ENCODE measurements around the gene SYT5.
"Not testable (repeated sequence)": the region's sequence is repeated elsewhere in the genome, so short reads cannot be mapped to it uniquely, and the experiment has no call there.

The SYT5 gene

DNA sequence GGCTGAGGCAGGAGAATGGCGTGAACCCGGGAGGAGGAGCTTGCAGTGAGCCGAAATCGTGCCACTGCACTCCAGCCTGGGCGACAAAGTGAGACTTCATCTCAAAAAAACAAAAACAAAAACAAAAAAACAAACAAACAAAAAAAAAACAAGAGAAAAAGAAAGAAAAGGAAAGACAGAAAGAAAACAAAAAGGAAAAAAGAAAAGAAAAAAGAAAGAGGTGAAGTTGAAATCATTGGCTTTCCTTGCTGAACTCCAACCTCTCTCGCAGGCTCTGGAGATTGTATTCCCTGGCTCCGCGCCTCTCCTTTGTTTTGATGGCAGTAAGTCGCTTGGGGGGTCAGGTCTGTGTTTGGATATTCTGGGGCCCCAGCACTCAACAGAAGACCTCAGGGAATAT, 7.8 kb downstream of the SYT5 start:
- DNase-seq (ENCODE audit: low read depth in 2 of 2): not testable (repeated sequence)

DNA sequence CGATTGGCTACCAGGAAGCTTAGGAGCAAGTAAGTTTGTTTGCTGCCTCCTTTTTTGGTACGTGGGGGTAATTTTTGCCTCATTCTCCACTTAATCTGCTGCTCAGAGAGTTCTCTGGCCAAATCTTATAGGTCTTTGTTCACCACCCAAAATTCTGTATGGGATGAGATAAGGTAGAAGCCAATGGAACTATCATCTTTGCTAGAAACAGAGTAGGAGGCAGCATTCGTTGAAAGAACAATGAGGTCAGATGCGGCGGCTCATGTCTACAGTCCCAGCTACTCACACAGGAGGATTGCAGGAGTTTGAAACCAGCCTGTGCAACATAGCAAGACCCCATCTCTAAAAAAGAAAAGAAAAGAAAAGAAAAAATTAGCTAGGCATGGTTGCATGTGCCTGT, 8.6 kb downstream of the SYT5 start:
- no peak for DNase-seq (ENCODE audit: low read depth in 2 of 2)

DNA sequence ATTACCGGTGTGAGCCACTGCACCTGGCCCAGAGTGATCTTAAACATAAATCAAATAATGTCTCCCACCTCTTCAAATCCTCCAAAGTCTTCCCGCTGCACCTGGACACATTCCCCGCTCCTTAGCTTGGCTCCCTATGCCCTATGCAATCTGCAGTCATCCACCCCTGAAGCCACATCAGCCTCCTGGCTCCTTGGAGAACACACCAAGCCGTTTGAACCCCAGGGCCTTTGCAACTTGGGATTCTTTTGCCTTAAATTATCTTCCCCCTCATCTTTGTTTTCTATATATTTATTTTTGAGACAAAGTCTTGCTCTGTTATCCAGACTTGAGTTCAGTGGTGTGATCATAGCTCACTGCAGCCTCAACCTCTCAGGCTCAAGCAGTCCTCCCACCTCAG, 11.0 kb downstream of the SYT5 start:
- no peak for DNase-seq (ENCODE audit: low read depth in 2 of 2)

DNA sequence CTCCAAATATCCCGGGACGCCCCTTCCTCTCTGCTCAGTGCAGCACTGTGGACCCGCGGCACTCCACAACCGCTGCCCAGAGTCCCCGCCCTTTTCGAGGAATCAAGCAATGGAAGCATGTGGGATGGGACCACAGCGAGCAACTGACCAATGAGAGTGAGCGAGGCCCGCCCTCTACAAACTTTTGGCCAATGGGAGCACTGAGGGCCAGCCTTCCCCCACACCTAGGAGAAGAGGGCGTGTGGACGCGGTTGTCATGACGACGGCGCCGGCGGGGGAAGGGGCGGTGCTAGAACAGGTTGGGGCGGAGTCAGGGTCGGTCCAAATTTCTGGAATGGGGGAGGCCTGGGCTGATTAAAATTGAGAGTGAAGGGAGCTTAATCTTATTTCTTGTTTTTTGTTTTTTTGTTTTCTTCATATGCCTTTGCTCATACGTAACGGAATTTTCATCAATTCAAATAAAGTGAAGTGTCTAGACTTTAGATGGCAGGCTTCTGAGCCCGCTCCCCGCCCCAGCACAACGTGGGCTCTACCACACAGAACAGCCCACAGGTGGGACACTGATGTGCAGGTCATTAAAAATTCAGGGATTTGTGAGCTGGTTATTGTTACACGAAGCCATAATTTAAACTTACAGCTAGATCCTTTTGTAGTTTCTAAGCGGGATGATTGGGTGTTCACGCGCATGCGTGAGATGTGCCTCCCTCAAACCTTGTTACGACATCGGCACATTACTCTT, 13.4 kb downstream of the SYT5 start, which contains the start of gene DNAAF3:
Gene DNAAF3, minus strand, starts transcription at position 84 of the 739 bp plus-strand sequence. CDS start 200 bp downstream, outside the sequence.
- peak in 1 of 2 donors; percentile 54 for DNase-seq (ENCODE audit: low read depth in 2 of 2)

DNA sequence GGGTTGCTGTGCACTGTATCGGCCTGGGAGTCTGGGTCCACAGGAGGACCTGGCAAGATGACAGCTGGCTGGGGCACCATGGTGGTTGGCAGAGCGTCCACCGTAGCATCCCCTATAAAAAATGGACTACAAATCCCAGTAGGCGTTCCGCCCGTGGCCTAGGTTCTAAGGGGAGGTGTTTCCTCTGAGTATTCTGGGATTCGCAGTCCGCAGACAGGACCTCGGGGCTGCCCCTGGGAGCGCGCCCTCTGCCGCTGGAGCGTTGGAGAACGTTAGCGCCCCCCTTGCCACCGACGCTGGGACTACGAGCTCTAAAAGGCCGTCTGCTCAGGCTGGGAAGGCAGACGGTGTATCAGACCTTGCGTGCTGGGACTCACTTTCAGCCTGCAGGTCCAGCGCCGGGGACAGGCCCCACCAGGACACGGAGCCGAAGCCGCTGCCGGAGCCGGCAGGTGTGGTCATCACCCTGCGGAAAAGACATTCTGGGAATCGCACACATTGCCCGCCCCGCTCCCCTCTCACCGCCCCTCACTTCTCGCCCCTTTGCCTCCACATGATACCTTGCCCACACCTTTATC, 14.0 kb downstream of the SYT5 start:
- DNase-seq (ENCODE audit: low read depth in 2 of 2): no peak

DNA sequence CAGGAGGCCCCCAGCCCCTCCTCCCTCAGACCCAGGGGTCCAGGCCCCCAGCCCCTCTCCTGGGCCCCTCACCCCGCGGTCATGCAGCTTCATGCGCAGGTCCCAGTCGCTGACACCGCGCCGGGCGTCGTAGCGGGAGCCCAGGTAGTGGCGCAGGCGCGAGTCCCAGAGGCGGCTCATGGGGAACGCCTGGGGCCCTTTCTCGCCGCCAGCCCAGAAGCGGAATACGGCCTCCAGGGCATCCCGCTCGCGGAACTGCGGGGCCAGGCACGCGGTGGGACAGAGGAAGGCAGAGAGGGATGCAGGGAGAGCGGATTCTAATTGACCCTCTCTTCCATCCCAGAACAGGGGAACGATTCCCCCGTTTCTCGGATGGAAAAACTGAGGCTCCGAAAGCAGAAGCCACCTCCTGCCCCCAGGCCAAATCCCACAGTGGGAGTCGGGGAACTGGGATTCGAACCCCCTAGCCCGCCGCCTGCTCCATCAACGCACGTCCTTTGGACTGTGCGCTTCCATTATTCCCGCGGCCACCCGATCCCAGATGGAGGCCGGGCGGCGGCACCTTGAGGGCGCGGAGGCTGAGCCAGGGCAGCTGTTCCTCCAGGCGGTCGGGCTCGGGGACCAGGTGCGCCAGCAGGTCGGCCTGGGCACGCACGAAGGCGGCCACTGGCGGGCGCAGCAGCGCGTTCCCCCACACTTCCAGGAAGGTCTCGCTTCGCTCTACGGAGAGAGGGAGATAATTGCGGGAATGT, 18.3 kb downstream of the SYT5 start:
- DNase-seq (ENCODE audit: low read depth in 2 of 2): no peak

DNA sequence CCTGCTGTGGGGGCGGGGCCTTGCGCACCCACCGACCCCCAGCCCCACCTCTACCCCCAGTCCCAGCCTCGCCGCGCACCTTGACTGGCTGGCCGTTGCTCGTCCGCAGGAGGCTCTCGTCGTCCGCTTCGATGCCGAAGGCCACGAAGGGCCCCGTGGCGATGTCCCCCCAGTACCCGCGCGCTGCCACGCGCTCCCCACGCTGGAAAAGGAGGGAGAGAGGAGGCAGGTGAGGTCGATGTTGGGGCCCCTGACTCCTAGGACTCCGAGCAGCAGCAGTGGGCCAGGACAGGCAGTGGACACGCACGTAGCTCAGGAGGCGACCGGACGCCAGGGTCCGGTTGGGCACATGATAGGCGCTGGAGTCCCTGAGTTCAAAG, 19.1 kb downstream of the SYT5 start:
- DNase-seq (ENCODE audit: low read depth in 2 of 2): no peak

DNA sequence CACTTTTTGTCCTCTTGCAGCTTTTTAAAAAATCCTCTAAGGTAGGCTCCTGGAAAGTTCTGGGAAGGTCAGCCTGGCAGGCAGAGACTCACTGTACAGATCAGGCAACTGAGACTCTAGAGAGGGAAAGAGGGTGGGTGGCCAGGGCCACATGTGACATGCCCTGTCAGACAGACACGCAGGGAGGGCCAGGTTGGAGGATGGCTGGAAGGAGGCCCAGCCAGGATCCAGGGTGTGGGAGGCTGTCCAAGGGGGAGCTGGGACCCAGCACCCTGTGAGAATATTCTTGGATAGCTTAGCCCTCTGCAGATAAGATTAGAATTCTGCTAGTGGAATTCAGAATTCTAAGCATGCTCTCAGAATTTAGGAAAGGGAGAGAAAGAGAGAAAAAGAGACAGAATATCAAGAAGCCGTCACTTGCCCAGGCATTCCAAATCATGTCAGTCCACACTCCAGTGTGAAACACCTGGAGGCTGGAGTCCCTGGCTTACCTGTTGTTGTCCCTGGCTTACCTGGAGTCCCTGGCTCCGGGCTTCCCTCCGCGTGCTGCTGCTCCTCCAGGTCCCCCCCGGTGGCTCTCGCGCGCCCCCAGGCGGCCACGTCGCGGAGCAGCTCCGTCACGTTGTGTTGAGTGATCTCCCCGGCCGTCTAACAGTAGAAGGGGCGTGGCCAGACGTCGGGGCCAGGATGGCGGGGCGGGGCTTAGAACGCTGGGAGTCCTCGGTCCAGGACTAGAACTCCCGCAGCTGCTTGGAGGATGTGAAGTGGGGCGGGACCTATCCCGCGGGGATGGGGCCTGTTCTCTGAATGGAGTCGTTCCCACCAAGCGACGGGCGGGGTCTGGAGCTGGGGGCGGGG, 19.7 kb downstream of the SYT5 start:
- peak; percentile 63 to 80 for DNase-seq (ENCODE audit: low read depth in 2 of 2)

DNA sequence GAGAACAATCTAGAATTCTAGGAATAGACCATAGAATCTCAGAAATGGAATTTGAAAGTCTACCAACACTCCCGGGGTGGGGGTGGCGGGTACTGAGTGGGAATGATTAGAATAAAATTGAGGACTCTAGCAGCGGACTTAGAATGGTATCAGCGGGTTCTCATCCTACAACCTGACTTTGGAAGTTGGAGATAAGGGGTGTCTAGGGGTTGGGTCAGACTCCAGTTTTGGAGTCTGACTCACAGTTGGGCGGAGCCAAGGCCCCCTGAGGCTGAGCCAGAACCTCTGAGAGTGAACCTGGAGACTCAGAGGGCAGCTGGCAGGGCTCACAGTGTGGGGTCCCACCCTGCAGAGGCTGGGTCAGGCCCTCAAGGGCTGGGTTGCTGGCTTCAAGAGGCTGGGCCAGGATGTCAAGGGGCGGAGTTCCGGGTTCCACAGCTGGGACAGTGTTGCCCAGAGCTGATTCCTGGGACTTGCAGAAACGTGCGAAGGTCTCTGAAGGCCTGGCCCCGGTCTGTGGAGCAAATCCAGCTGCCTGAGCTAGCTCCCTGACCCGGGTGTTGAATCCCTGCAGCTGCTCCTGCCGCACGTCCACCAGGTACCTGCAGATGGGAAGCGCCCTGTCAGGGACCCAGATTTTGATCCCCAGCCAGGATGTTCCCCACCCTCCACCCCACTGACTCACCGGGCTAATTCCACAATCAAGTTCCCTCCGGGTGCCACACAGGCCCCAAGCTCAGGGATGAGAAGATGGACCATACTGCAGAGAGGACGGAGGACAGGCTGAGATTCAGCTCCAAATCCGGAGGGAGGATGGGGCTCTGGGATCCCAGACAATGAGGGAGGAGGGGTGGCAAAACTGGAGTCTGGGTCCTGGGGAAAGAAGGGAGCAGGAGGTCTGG, 21.0 kb downstream of the SYT5 start:
- no peak for DNase-seq (ENCODE audit: low read depth in 2 of 2)

DNA sequence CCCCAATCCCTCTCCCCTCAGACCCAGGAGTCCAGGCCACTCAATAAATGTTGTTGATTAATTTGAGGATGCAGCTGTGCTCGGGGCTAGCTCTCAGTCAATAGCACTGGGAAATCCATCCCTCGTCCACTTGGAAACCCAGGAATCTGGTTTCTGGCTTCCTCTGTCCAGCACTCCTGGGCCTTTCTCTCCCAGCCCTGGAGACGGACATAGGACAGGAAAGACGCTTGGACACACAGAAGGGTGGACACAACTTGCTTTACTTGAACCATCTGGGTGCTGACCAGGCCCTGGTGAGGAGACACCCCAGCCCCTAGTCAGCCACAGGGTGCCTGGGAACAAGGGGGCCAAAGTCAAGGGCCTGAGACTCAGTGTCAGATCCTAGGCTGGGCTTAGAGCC, 21.7 kb downstream of the SYT5 start:
- no peak for DNase-seq (ENCODE audit: low read depth in 2 of 2)

DNA sequence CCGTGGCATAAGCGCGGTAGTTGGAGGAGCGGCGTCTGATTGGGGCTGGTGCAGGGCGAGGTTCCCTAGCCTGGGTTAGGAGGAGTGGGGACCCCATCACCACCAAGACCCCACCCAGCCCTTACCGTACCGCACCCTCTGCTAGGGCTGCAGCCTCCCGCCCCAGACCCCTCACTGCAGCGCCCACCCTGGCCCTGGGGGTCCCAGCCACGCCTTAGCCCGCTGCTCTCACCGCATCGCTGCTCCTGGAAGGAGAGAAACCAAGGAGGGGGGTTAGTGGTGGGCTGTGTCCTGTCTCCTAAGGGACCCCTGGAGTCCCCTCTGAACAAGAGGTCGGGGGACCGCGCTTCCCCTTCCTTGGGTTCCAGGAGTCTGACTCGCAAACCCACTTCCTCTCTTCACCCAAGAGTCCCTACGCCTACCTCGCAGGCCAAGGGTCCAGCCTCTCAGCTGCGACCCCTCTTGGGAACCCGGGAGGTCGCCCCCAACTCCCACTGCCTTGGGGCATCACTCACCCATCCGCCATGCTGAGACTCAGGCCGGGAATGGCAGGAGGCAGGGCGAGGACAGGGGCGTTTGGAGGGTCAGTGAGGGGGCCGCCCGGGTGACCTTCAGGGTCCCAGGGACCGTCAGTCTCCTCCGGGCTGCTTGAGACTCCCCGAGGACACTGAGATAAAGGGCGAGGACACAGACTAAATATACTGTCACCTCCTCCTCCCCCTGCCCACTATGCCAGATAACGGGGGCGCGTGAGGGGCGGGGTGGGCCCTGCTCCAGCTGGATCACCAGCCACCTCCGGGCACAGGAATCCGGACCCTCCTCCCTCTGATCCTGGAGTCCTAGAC, 22.8 kb downstream of the SYT5 start, which contains the start of gene TNNI3:
Gene TNNI3, minus strand, starts transcription at position 669 of the 845 bp plus-strand sequence. Its CDS starts 143 bp downstream, at position 526.
- no peak for DNase-seq (ENCODE audit: low read depth in 2 of 2)

DNA sequence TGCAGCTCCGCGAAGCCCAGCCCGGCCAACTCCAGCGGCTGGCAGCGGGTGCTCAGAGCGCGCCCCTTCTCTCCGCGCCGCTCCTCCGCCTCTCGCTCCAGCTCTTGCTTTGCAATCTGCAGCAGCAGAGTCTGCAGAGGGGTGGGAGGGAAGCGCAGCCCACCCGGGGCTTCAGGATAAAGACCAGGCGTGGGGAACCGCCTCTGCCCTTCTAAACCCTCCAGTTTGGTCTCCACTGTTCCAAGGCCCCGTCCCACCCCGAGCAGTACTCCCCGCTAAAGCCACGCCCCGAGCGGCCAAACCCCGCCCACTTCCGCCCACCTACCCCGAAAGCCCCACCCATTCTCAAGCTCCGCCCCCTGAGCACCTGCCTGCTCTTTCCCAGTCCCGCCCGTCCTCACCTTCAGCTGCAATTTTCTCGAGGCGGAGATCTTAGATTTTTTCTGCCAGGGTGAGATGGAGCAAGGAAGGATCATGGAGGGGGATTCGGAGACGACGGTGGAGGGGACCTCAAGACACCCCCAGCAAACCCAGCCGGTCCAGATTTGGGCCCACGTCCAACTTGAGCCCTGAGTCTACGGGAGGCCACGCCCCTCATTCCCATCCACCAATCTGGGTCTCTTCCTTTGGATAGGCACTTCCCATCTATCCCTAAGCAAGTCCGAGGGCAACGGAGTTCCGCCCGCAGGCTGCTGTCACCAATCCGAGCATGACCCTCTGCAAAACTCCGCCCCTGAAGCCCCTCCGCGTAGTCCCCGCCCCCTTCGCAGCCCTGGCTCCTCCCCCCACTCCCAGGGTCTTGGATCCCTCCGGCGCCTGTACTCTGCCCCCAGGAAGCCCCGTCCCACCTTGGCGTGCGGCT, 23.7 kb downstream of the SYT5 start:
- peak in 1 of 2 donors; percentile 25 for DNase-seq (ENCODE audit: low read depth in 2 of 2)

DNA sequence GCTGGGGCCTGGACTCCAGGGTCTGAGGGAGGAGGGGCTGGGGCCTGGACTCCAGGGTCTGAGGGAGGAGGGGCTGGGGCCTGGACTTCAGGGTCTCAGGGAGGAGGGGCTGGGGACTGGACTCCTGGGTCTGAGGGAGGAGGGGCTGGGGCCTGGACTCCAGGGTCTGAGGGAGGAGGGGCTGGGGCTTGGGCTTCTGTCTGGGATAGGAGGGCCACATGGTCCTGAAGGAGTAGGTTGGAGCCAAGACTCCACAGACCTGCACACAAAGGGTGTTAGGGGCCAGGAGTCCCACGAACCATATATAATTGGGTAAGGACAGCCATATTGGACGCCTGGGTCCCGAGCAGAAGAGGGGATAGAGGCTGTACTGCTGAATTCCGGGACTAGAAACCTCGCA, 24.3 kb downstream of the SYT5 start:
- DNase-seq (ENCODE audit: low read depth in 2 of 2): not testable (repeated sequence)

DNA sequence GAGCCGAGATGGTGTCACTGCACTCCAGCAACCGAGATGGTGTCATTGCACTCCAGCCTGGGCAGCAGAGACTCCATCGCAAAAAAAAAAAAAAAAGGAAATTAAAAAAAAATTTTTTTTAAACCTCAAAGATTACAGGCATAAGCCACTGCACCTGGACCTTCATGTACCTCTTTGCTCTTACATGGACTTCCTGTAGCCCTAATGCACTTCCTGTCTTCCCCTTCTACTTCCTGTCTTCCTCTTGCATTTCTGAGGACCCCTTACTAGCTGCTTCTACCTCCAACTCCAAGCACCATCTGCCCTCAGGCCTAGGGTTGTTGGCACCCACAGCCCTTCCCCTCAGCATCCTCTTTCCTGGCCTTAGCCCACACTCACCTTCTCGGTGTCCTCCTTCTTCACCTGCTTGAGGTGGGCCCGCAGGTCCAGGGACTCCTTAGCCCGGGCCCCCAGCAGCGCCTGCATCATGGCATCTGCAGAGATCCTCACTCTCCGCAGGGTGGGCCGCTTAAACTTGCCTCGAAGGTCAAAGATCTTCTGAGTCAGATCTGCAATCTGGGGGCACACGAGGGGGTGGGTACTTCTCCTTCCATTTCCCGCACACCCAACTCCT, 26.3 kb downstream of the SYT5 start:
- no peak for DNase-seq (ENCODE audit: low read depth in 2 of 2)

DNA sequence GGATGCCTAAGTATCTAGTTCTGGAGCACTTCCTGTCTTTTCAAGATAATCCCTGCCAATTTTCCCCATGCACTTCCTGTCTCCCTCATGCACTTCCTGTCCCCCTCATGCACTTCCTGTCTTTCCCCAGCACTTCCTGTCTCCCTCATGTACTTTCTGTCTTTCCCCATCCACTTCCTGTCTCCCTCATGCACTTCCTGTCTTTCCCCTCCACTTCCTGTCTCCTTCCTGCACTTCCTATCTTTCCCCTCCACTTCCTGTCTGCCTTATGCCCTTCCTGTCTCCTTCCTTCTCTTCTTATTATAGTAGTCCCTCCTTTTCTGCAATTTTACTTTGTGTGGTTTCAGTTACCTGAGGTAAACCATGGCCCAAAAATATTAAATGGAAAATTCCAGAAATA, 28.1 kb downstream of the SYT5 start:
- no peak for DNase-seq (ENCODE audit: low read depth in 2 of 2)

DNA sequence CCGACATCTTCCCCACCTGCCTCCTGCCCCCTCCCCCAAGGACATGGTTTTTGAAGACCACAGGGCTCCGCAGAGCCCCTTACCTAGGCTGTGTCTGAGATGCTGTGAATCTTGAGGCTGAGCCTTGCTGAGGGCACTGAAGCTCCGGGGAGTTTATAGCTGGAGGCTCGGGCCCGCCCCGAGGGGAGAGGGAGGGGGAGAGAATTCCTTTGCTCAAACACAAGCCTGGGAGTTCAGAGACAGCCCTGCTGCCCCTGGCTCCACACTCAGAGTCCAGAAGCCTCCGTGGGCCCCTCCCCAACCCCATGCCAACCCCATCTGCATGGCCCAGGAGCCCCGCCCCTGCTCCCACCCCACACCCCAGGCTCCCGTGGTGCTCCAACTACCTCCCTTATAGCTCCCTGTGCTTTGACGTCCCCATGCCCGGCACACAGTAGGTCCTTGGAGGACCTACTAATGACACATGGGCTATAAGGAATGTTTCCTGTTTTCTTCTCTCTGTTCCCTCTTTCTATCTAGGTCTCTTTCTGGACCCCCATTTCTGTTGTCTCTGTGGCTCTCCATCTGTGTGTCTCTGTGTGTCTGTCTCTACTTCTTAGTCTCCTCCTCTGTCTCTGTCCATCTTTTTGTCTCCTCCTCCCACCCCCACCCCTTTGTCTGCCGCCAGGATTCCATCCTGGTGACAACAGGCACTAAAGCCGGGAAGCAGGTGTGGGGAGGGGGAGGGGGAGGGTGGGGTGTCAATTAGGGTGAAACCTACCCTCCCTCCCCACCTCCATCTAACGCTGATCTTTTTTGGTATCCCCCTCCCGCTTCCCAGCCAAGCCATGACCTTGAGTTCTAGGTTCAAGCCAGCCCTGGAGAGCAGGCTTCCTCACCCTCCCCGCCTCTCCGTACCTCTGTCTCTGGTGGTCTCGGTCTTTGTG, 30.7 kb downstream of the SYT5 start, which contains the start of gene TNNT1:
Gene TNNT1, minus strand, starts transcription at position 129 of the 926 bp plus-strand sequence. CDS start 2,049 bp downstream, outside the sequence.
- DNase-seq (ENCODE audit: low read depth in 2 of 2): no peak

All from stimulated activated CD4-positive, alpha-beta T cell treated with anti-CD3 and anti-CD28 coated beads, Interleukin-1b, Interleukin-23, amount 100 ng/mL, for 1 hour (primary cell).